ENCODE data around the gene OGFR.
A peak's percentile ranks its signal among the peaks of the same experiment; 100 is the strongest.

The OGFR gene

GRCh38 chr20:62835931-62836861 lies 31.6 kb downstream of the OGFR start:
- no peak overlapping the region for H2BK120ac ChIP-seq (ENCODE audit: low read depth, low read length)
- H3K4me1 ChIP-seq (ENCODE audit: control insufficient read depth in 2 of 2, insufficient read depth in 1 of 2, low read depth in 1 of 2, low read length in 2 of 2) = peaks cover 10 to 12% of the 10 kb centered on the region in 2 donors
- H4K91ac ChIP-seq (ENCODE audit: low read depth, low read length, poor library complexity) = no peak overlapping the region
- H3K14ac ChIP-seq (ENCODE audit: low read length) = no peak overlapping the region
- H3K4me3 ChIP-seq (ENCODE audit: low read length in 2 of 2) = peak overlapping the region in 1 of 2 donors; percentile 46
- no peak overlapping the region for H3K27ac ChIP-seq (replicated peaks; ENCODE audit: low read length)
- H3K9ac ChIP-seq (ENCODE audit: low read depth, low read length, poor library complexity) = peak overlapping the region; percentile 3
- H3K23ac ChIP-seq (ENCODE audit: low read depth, low read length, poor library complexity) = peak overlapping the region; percentile 58
- no CpG with 5 or more reads among the region's 52 CpGs for WGBS, 2 donors (ENCODE audit: extremely low coverage in 2 of 2, insufficient read length in 2 of 2, insufficient replicate concordance in 1 of 2)
- DNase-seq (ENCODE audit: low spot score) = no peak
- no peaks in the 10 kb centered on the region for H3K36me3 ChIP-seq (replicated peaks in 1 of 2; ENCODE audit: control insufficient read depth in 2 of 2, insufficient read depth in 2 of 2, low read length in 2 of 2)
- H2BK12ac ChIP-seq (ENCODE audit: low read length) = no peak overlapping the region
- H3K27me3 ChIP-seq (ENCODE audit: control insufficient read depth in 3 of 3, insufficient read depth in 3 of 3, low read depth in 1 of 3, low read length in 3 of 3) = no peaks in the 10 kb centered on the region
- no peak overlapping the region for H3K4ac ChIP-seq (ENCODE audit: low read length)
- peaks cover 0 to 2% of the 10 kb centered on the region in 2 donors for H3K9me3 ChIP-seq (replicated peaks in 1 of 2; ENCODE audit: control insufficient read depth in 2 of 2, insufficient read depth in 1 of 2, low read depth in 1 of 2, low read length in 2 of 2)
- H2AFZ ChIP-seq (ENCODE audit: low read length) = no peak overlapping the region
- no peak overlapping the region for H4K8ac ChIP-seq (ENCODE audit: low read depth, low read length)
- peak overlapping the region; percentile 78 for H2AK5ac ChIP-seq (ENCODE audit: low read depth, low read length)
- H3K18ac ChIP-seq (ENCODE audit: low read length) = peak overlapping the region; percentile 66
- no peak overlapping the region for H2BK15ac ChIP-seq (ENCODE audit: low read length)
- H3K4me2 ChIP-seq (ENCODE audit: insufficient read depth, low read length, poor library complexity, severe bottlenecking) = no peak overlapping the region
- H3K79me1 ChIP-seq (ENCODE audit: low read depth, low read length) = peaks cover 3% of the 10 kb centered on the region
- peak overlapping the region; percentile 42 for H2BK5ac ChIP-seq (ENCODE audit: low read length)

- DNase-seq (ENCODE audit: low spot score) = no peak
- H3K27me3 ChIP-seq (ENCODE audit: control insufficient read depth in 3 of 3, insufficient read depth in 3 of 3, low read depth in 1 of 3, low read length in 3 of 3) = no peaks in the 10 kb centered on the region
- H2BK120ac ChIP-seq (ENCODE audit: low read depth, low read length) = no peak overlapping the region
- no peaks in the 10 kb centered on the region for H3K36me3 ChIP-seq (replicated peaks in 1 of 2; ENCODE audit: control insufficient read depth in 2 of 2, insufficient read depth in 2 of 2, low read length in 2 of 2)
- H2BK12ac ChIP-seq (ENCODE audit: low read length) = no peak overlapping the region
- H3K23ac ChIP-seq (ENCODE audit: low read depth, low read length, poor library complexity) = no peak overlapping the region
- no peak overlapping the region for H3K27ac ChIP-seq (replicated peaks; ENCODE audit: low read length)
- no peak overlapping the region for H4K8ac ChIP-seq (ENCODE audit: low read depth, low read length)
- H2AK5ac ChIP-seq (ENCODE audit: low read depth, low read length) = no peak overlapping the region
- H3K4ac ChIP-seq (ENCODE audit: low read length) = no peak overlapping the region
- no peak overlapping the region for H2BK5ac ChIP-seq (ENCODE audit: low read length)
- H3K4me3 ChIP-seq (ENCODE audit: low read length in 2 of 2) = no peak overlapping the region
- no peak overlapping the region for H2AFZ ChIP-seq (ENCODE audit: low read length)
- H2BK15ac ChIP-seq (ENCODE audit: low read length) = no peak overlapping the region
- peaks cover 10% of the 10 kb centered on the region in 2 donors for H3K4me1 ChIP-seq (ENCODE audit: control insufficient read depth in 2 of 2, insufficient read depth in 1 of 2, low read depth in 1 of 2, low read length in 2 of 2)
- peaks cover 3% of the 10 kb centered on the region for H3K79me1 ChIP-seq (ENCODE audit: low read depth, low read length)
- H3K14ac ChIP-seq (ENCODE audit: low read length) = no peak overlapping the region
- no peak overlapping the region for H3K18ac ChIP-seq (ENCODE audit: low read length)
- WGBS, 2 donors (ENCODE audit: extremely low coverage in 2 of 2, insufficient read length in 2 of 2, insufficient replicate concordance in 1 of 2) = no CpG with 5 or more reads among the region's 19 CpGs
- H3K4me2 ChIP-seq (ENCODE audit: insufficient read depth, low read length, poor library complexity, severe bottlenecking) = no peak overlapping the region
- H3K9me3 ChIP-seq (replicated peaks in 1 of 2; ENCODE audit: control insufficient read depth in 2 of 2, insufficient read depth in 1 of 2, low read depth in 1 of 2, low read length in 2 of 2) = peaks cover 0 to 2% of the 10 kb centered on the region in 2 donors
- no peak overlapping the region for H3K9ac ChIP-seq (ENCODE audit: low read depth, low read length, poor library complexity)
- H4K91ac ChIP-seq (ENCODE audit: low read depth, low read length, poor library complexity) = no peak overlapping the region
Measured at GRCh38 chr20:62836967-62837490, 32.4 kb downstream of the OGFR start.

- peaks cover 3 to 10% of the 10 kb centered on the region in 2 donors for H3K4me1 ChIP-seq (ENCODE audit: control insufficient read depth in 2 of 2, insufficient read depth in 1 of 2, low read depth in 1 of 2, low read length in 2 of 2)
- H2BK120ac ChIP-seq (ENCODE audit: low read depth, low read length) = no peak overlapping the region
- no peak overlapping the region for H3K4ac ChIP-seq (ENCODE audit: low read length)
- no peak overlapping the region for H2AK5ac ChIP-seq (ENCODE audit: low read depth, low read length)
- H3K27ac ChIP-seq (replicated peaks; ENCODE audit: low read length) = no peak overlapping the region
- no peak overlapping the region for H2BK15ac ChIP-seq (ENCODE audit: low read length)
- H3K9me3 ChIP-seq (replicated peaks in 1 of 2; ENCODE audit: control insufficient read depth in 2 of 2, insufficient read depth in 1 of 2, low read depth in 1 of 2, low read length in 2 of 2) = peaks cover 0 to 2% of the 10 kb centered on the region in 2 donors
- no peaks in the 10 kb centered on the region for H3K27me3 ChIP-seq (ENCODE audit: control insufficient read depth in 3 of 3, insufficient read depth in 3 of 3, low read depth in 1 of 3, low read length in 3 of 3)
- no peak overlapping the region for H3K4me2 ChIP-seq (ENCODE audit: insufficient read depth, low read length, poor library complexity, severe bottlenecking)
- H3K79me1 ChIP-seq (ENCODE audit: low read depth, low read length) = peaks cover 3% of the 10 kb centered on the region
- H3K23ac ChIP-seq (ENCODE audit: low read depth, low read length, poor library complexity) = no peak overlapping the region
- H4K8ac ChIP-seq (ENCODE audit: low read depth, low read length) = no peak overlapping the region
- no peaks in the 10 kb centered on the region for H3K36me3 ChIP-seq (replicated peaks in 1 of 2; ENCODE audit: control insufficient read depth in 2 of 2, insufficient read depth in 2 of 2, low read length in 2 of 2)
- H3K18ac ChIP-seq (ENCODE audit: low read length) = no peak overlapping the region
- no peak overlapping the region for H2AFZ ChIP-seq (ENCODE audit: low read length)
- no peak overlapping the region for H3K9ac ChIP-seq (ENCODE audit: low read depth, low read length, poor library complexity)
- no peak for DNase-seq (ENCODE audit: low spot score)
- H2BK12ac ChIP-seq (ENCODE audit: low read length) = no peak overlapping the region
- WGBS, 2 donors (ENCODE audit: extremely low coverage in 2 of 2, insufficient read length in 2 of 2, insufficient replicate concordance in 1 of 2) = no CpG with 5 or more reads among the region's 8 CpGs
- H2BK5ac ChIP-seq (ENCODE audit: low read length) = no peak overlapping the region
- no peak overlapping the region for H3K4me3 ChIP-seq (ENCODE audit: low read length in 2 of 2)
- H4K91ac ChIP-seq (ENCODE audit: low read depth, low read length, poor library complexity) = no peak overlapping the region
- H3K14ac ChIP-seq (ENCODE audit: low read length) = no peak overlapping the region
Measured at GRCh38 chr20:62837790-62838127, 33.1 kb downstream of the OGFR start.

GRCh38 chr20:62838128-62838891 lies 33.7 kb downstream of the OGFR start:
- Histone ChIP-seq H2BK5ac (ENCODE audit: low read length) (no peak overlapping the region), H4K8ac (ENCODE audit: low read depth, low read length) (no peak overlapping the region), H3K36me3 (replicated peaks in 1 of 2; ENCODE audit: control insufficient read depth in 2 of 2, insufficient read depth in 2 of 2, low read length in 2 of 2) (no peaks in the 10 kb centered on the region), H2AK5ac (ENCODE audit: low read depth, low read length) (no peak overlapping the region), H3K4ac (ENCODE audit: low read length) (no peak overlapping the region), H3K9me3 (replicated peaks in 1 of 2; ENCODE audit: control insufficient read depth in 2 of 2, insufficient read depth in 1 of 2, low read depth in 1 of 2, low read length in 2 of 2) (peaks cover 0 to 2% of the 10 kb centered on the region in 2 donors), H3K4me3 (ENCODE audit: low read length in 2 of 2) (no peak overlapping the region), H3K27me3 (ENCODE audit: control insufficient read depth in 3 of 3, insufficient read depth in 3 of 3, low read depth in 1 of 3, low read length in 3 of 3) (no peaks in the 10 kb centered on the region), H2BK120ac (ENCODE audit: low read depth, low read length) (no peak overlapping the region), H3K23ac (ENCODE audit: low read depth, low read length, poor library complexity) (no peak overlapping the region), H3K27ac (replicated peaks; ENCODE audit: low read length) (no peak overlapping the region), H3K4me2 (ENCODE audit: insufficient read depth, low read length, poor library complexity, severe bottlenecking) (no peak overlapping the region), H2BK15ac (ENCODE audit: low read length) (no peak overlapping the region), H3K18ac (ENCODE audit: low read length) (no peak overlapping the region), H3K4me1 (ENCODE audit: control insufficient read depth in 2 of 2, insufficient read depth in 1 of 2, low read depth in 1 of 2, low read length in 2 of 2) (peaks cover 3 to 10% of the 10 kb centered on the region in 2 donors), H3K9ac (ENCODE audit: low read depth, low read length, poor library complexity) (no peak overlapping the region), H2BK12ac (ENCODE audit: low read length) (no peak overlapping the region), H3K79me1 (ENCODE audit: low read depth, low read length) (peaks cover 3% of the 10 kb centered on the region), H4K91ac (ENCODE audit: low read depth, low read length, poor library complexity) (no peak overlapping the region), H3K14ac (ENCODE audit: low read length) (no peak overlapping the region), H2AFZ (ENCODE audit: low read length) (no peak overlapping the region)
- no peak for DNase-seq (ENCODE audit: low spot score)
- no CpG with 5 or more reads among the region's 27 CpGs for WGBS, 2 donors (ENCODE audit: extremely low coverage in 2 of 2, insufficient read length in 2 of 2, insufficient replicate concordance in 1 of 2)

Data from neuronal stem cell (in vitro differentiated cells).